K562 (cell line): ENCODE measurements around the gene STXBP5L. TPM values are rescaled to one million over a fixed set of nuclear protein-coding genes. Genes with fewer than 3 reads are reported as not detected.

Experiments
- ATAC-seq: fragments of 200-7000 bp; cut with Tn5 transposase; 3 replicates; pipeline ENCODE4 v1.9.1; 2020; ENCODE audit warnings: moderate library complexity
- BruUV-seq: library from RNA; stranded (reverse); fragments of 400-500 nt; replicated peaks from 2 replicates; lab custom pipeline; 2021; lab: Mats Ljungman, UMichigan
- CTCF ChIA-PET: fragments of 300-600 bp; formaldehyde crosslinking; extraction: SDS; loops from one replicate; lab custom pipeline; 2021; ENCODE audit warnings: low intra/inter-chr PET ratio; lab: Yijun Ruan, JAX
- POLR2A ChIA-PET: fragments of 300-600, 350-650 bp; sonication (Branson Sonifier 250); formaldehyde crosslinking; extraction: SDS; loops from one replicate; lab custom pipeline; 2021; ENCODE audit warnings: antibody characterized with exemption, inconsistent platforms; lab: Yijun Ruan, JAX
- DNase-seq, 4 experiments: peaks; one replicate each; pipeline versions ENCODE4 v3.0.0 to v3.0.0-alpha.2; 2011 to 2018; ENCODE audit warnings: low spot score in 3 of 4, mixed read lengths in 3 of 4; ENCODE audit errors: extremely low read depth in 1 of 4
- FAIRE-seq: peaks from 2 replicates; lab custom pipeline; 2011; peaks lifted over from hg19 to GRCh38; lab: Jason Lieb, UNC
- H2AFZ ChIP-seq: 2 replicates; pipeline ENCODE4 v1.6.0; 2011; ENCODE audit warnings: low read depth, low read length, control low read depth, inconsistent platforms
- H3K27ac ChIP-seq: fragments of 200-600 bp; 3 replicates; pipeline ENCODE4 v1.8.0; 2011; ENCODE audit warnings: low read depth, mild to moderate bottlenecking, control low read depth, inconsistent platforms, low read length, moderate library complexity, mixed read lengths; ENCODE audit errors: extremely low read depth
- H3K27me3 ChIP-seq, 2 experiments: fragments of 300-600 bp in 1 of 2; 2 replicates in 1 of 2; 3 replicates in 1 of 2; pipeline versions ENCODE4 v1.6.0 to v1.8.0; 2011; ENCODE audit warnings: inconsistent platforms in 2 of 2, low read length in 2 of 2, mild to moderate bottlenecking in 1 of 2, mixed read lengths in 1 of 2, moderate library complexity in 1 of 2; ENCODE audit not compliant: control insufficient read depth in 2 of 2, insufficient read depth in 2 of 2
- H3K36me3 ChIP-seq: fragments of 300-600 bp; 3 replicates; pipeline ENCODE4 v1.8.0; 2011; ENCODE audit warnings: mild to moderate bottlenecking, low read length, inconsistent platforms; ENCODE audit not compliant: control insufficient read depth, insufficient read depth
- H3K4me1 ChIP-seq, 2 experiments: fragments of 200-600 bp in 1 of 2; replicated peaks in 1 of 2; 2 replicates in 1 of 2; 3 replicates in 1 of 2; pipeline versions ENCODE4 v1.5.1 to v1.8.0; 2011; ENCODE audit warnings: inconsistent platforms in 2 of 2, low read length in 2 of 2, mild to moderate bottlenecking in 1 of 2, mixed read lengths in 1 of 2, moderate library complexity in 1 of 2; ENCODE audit not compliant: control insufficient read depth in 2 of 2, insufficient read depth in 2 of 2
- H3K4me2 ChIP-seq: 2 replicates; pipeline ENCODE4 v1.6.1; 2011; ENCODE audit warnings: low read length, control low read depth, inconsistent platforms, mixed read lengths; ENCODE audit not compliant: insufficient read depth
- H3K4me3 ChIP-seq: fragments of 200-600 bp; sonication (generic), shearing (Covaris generic); 2 replicates; pipeline ENCODE4 v1.5.1; 2016; ENCODE audit warnings: control low read depth, inconsistent platforms
- H3K79me2 ChIP-seq: fragments of 200-600 bp; 3 replicates; pipeline ENCODE4 v1.8.0; 2011; ENCODE audit warnings: low read length, inconsistent platforms; ENCODE audit not compliant: control insufficient read depth, insufficient read depth
- H3K9ac ChIP-seq, 2 experiments: 2 replicates each; pipeline versions ENCODE4 v1.6.0 to v1.6.1; 2011; ENCODE audit warnings: low read depth in 2 of 2, low read length in 2 of 2, control low read depth in 1 of 2, inconsistent platforms in 1 of 2, mild to moderate bottlenecking in 1 of 2, mixed read lengths in 1 of 2; ENCODE audit not compliant: insufficient read depth in 1 of 2
- H3K9me1 ChIP-seq: one replicate; pipeline ENCODE4 v1.6.0; 2011; ENCODE audit warnings: inconsistent platforms, mild to moderate bottlenecking, low read length, moderate library complexity; ENCODE audit not compliant: control insufficient read depth, insufficient read depth
- H3K9me3 ChIP-seq: replicated peaks from 2 replicates; pipeline ENCODE4 v1.5.1; 2011; ENCODE audit warnings: low read depth, low read length, inconsistent platforms; ENCODE audit not compliant: control insufficient read depth, insufficient read depth
- H4K20me1 ChIP-seq: replicated peaks from 2 replicates; pipeline ENCODE4 v1.6.1; 2011; ENCODE audit warnings: low read length, inconsistent platforms, mixed read lengths; ENCODE audit not compliant: control insufficient read depth, insufficient read depth
- CREB5 ChIP-seq: fragments of 250-450 bp; sonication (Bioruptor Pico); IDR thresholded peaks from 2 replicates; pipeline ENCODE4 v1.5.0; 2020; ENCODE audit warnings: mild to moderate bottlenecking
- E2F3 ChIP-seq: fragments of 250-450 bp; sonication (Bioruptor Pico); IDR thresholded peaks from 2 replicates; pipeline ENCODE4 v1.4.0; 2020; ENCODE audit warnings: mild to moderate bottlenecking
- ESRRB ChIP-seq: fragments of 250-450 bp; sonication (Bioruptor Pico); IDR thresholded peaks from 2 replicates; pipeline ENCODE4 v1.5.0; 2020; ENCODE audit warnings: mild to moderate bottlenecking, moderate library complexity, borderline replicate concordance
- EZH2 ChIP-seq: IDR thresholded peaks from 2 replicates; pipeline ENCODE4 v1.6.1; 2012; ENCODE audit warnings: low read depth, mild to moderate bottlenecking, inconsistent platforms, low read length, borderline replicate concordance
- HMGN3 ChIP-seq: IDR thresholded peaks from 2 replicates; pipeline ENCODE4 v1.6.1; 2011; ENCODE audit warnings: borderline replicate concordance, low read depth, mild to moderate bottlenecking, mixed read lengths, low read length; ENCODE audit not compliant: insufficient read length; ENCODE audit errors: extremely low read depth
- HSF4 ChIP-seq: fragments of 250-450 bp; sonication (Bioruptor Pico); IDR thresholded peaks from 2 replicates; pipeline ENCODE4 v2.1.2; 2022; ENCODE audit warnings: mild to moderate bottlenecking, moderate library complexity, borderline replicate concordance
- LCOR ChIP-seq: sonication (generic); formaldehyde crosslinking; IDR thresholded peaks from 2 replicates; pipeline ENCODE4 v1.8.0; 2022; ENCODE audit warnings: mild to moderate bottlenecking, missing genetic modification reagents
- MITF ChIP-seq: IDR thresholded peaks from 2 replicates; pipeline ENCODE4 v1.6.1; 2014; ENCODE audit warnings: antibody characterized with exemption
- NCOA6 ChIP-seq: fragments of 450-650 bp; IDR thresholded peaks from 2 replicates; pipeline ENCODE4 v1.6.1; 2017; ENCODE audit warnings: mild to moderate bottlenecking
- PATZ1 ChIP-seq: fragments of 250-450 bp; sonication (Bioruptor Pico); IDR thresholded peaks from 2 replicates; pipeline ENCODE4 v1.5.0; 2020; ENCODE audit warnings: mild to moderate bottlenecking, borderline replicate concordance
- SLC30A9 ChIP-seq: fragments of 250-450 bp; sonication (Bioruptor Pico); IDR thresholded peaks from 2 replicates; pipeline ENCODE4 v1.8.0; 2022; ENCODE audit warnings: mild to moderate bottlenecking, moderate library complexity
- XRCC3 ChIP-seq: fragments of 450-650 bp; IDR thresholded peaks from 2 replicates; pipeline ENCODE4 v1.6.1; 2017; ENCODE audit warnings: mild to moderate bottlenecking, moderate library complexity
- XRCC4 ChIP-seq: IDR thresholded peaks from one replicate; pipeline ENCODE4 v1.6.1; 2011; ENCODE audit not compliant: insufficient read depth, insufficient read length; ENCODE audit errors: extremely low read depth
- ZBTB26 ChIP-seq: fragments of 450-650 bp; formaldehyde crosslinking; IDR thresholded peaks from 2 replicates; pipeline ENCODE4 v1.4.0; 2022; ENCODE audit warnings: missing genetic modification characterization
- ZNF133 ChIP-seq: fragments of 250-450 bp; sonication (Bioruptor Pico); IDR thresholded peaks from 2 replicates; pipeline ENCODE4 v1.4.0; 2020; ENCODE audit warnings: mild to moderate bottlenecking
- ZNF24 ChIP-seq: fragments of 450-650 bp; IDR thresholded peaks from 2 replicates; pipeline ENCODE4 v1.6.1; 2016
- ZSCAN29 ChIP-seq: fragments of 450-650 bp; IDR thresholded peaks from 2 replicates; pipeline ENCODE4 v1.6.1; 2017
- WGBS: fragments of 100-300 bp; shearing (Covaris generic); methylation state at CpG from one replicate; pipeline ENCODE4 v1.1.6; 2016; ENCODE audit warnings: low coverage, mixed read lengths; ENCODE audit not compliant: insufficient coverage; ENCODE audit errors: missing lambda C conversion rate; 5-methylcytosine and 5-hydroxymethylcytosine counted together
- in situ Hi-C: fragments of 300-500 bp; cut with MboI; formaldehyde crosslinking; loops from 4 replicates; pipeline ENCODE4 v1.15.0; 2018; ENCODE audit warnings: inconsistent platforms, mixed read lengths
- intact Hi-C: fragments of 100-400 bp; cut with micrococcal nuclease; formaldehyde crosslinking; loops from 2 replicates; pipeline ENCODE4 v1.14.2; 2022
- polyA plus RNA-seq, 8 experiments: library from polyadenylated mRNA; depleted of rRNA in 4 of 8; stranded (reverse) in 5 of 8; unstranded in 3 of 8; fragments of >200 nt; fragmentation: Nextera tagmentation in 2 of 8; fragmentation: Illumina TruSeq in 1 of 8; extraction: Ambion mirVana in 2 of 8; extraction: Trizol in 1 of 8; gene quantifications; 2 replicates each; pipeline versions ENCODE4 v1.2.1 to v1.2.3, GENCODE V29; 2011 to 2014; ENCODE audit warnings: inconsistent platforms in 1 of 8, missing spikeins in 1 of 8
- total RNA-seq, 7 experiments: library from RNA; depleted of rRNA in 6 of 7; stranded (reverse); fragments of >200 nt in 6 of 7; fragmentation: Illumina TruSeq in 2 of 7; extraction: Trizol in 2 of 7; gene quantifications; 2 replicates each; pipeline versions ENCODE4 v1.2.1 to v1.2.3, GENCODE V29; 2011 to 2021; ENCODE audit warnings: low replicate concordance in 1 of 7

STXBP5L gene
- total and polyA plus RNA-seq, 9 of the 15 experiments (the other 6 are each of a cell fraction or from before 2014, with no cell fraction given): 0.03 to 0.04 (median 0.03) TPM; not detected in 6

GRCh38 chr3:121126707-121127035, 218.7 kb downstream of the STXBP5L start (continued):
- TF ChIP-seq ZNF133: no peak
- TF ChIP-seq, all 486 proteins: peak for 0

GRCh38 chr3:121152573-121152972, 244.6 kb downstream of the STXBP5L start:
- POLR2A ChIA-PET: no interaction called here
- H3K4me2 ChIP-seq: no peak overlapping the region
- no peak overlapping the region for H3K9ac ChIP-seq
- no peak for DNase-seq
- CTCF ChIA-PET: no interaction called here
- no peaks in the 10 kb centered on the region for H3K9me1 ChIP-seq
- H3K36me3 ChIP-seq: no peaks in the 10 kb centered on the region
- no peak overlapping the region for H3K4me3 ChIP-seq
- FAIRE-seq: no peak
- H2AFZ ChIP-seq: no peak overlapping the region
- in situ Hi-C loops (no loop called here), intact Hi-C loops (no loop called here)
- no TSS peak for BruUV-seq
- H3K27ac ChIP-seq: no peak overlapping the region
- no peaks in the 10 kb centered on the region for H3K27me3 ChIP-seq
- H3K79me2 ChIP-seq: no peaks in the 10 kb centered on the region
- H3K4me1 ChIP-seq: no peaks in the 10 kb centered on the region
- ATAC-seq: no peak
- H4K20me1 ChIP-seq: no peaks in the 10 kb centered on the region
- WGBS: 1% methylated on average over 4 of the region's 4 CpGs
- H3K9me3 ChIP-seq: no peaks in the 10 kb centered on the region
- no peak for TF ChIP-seq SLC30A9 (CRISPR knock-in tag)
- TF ChIP-seq ZNF24: no peak
- no peak for TF ChIP-seq CREB5 (CRISPR knock-in tag)
- TF ChIP-seq ZSCAN29: no peak
- TF ChIP-seq MITF: no peak
- TF ChIP-seq XRCC4: no peak
- TF ChIP-seq LCOR (CRISPR knock-in tag): no peak
- no peak for TF ChIP-seq NCOA6
- no peak for TF ChIP-seq E2F3 (CRISPR knock-in tag)
- TF ChIP-seq PATZ1 (CRISPR knock-in tag): no peak
- TF ChIP-seq XRCC3: no peak
- TF ChIP-seq ESRRB: no peak
- no peak for TF ChIP-seq HSF4 (CRISPR knock-in tag)
- TF ChIP-seq HMGN3: no peak
- TF ChIP-seq ZBTB26 (CRISPR knock-in tag): no peak
- TF ChIP-seq EZH2: no peak
